NCI-H146 treated with DMSO at 0.1 percent for 48 hours (cell line): ENCODE measurements around the gene KRTAP4-12.
"Not testable (repeated sequence)": the region's sequence is repeated elsewhere in the genome, so short reads cannot be mapped to it uniquely, and the experiment has no call there.

Experiments used
- DNase-seq: peaks from one replicate; lab custom pipeline; 2025; ENCODE audit not compliant: unreplicated experiment; lab: John Stamatoyannopoulos, UW

KRTAP4-12 gene

GRCh38 chr17:41123991-41124371 lies at the start of gene KRTAP4-12:
Gene KRTAP4-12, minus strand, starts transcription at chr17:41124182. Its CDS starts 60 bp downstream, at chr17:41124122.
- not testable (repeated sequence) for DNase-seq

GRCh38 chr17:41171886-41172285 lies 47.9 kb upstream of the KRTAP4-12 start:
- no peak for DNase-seq

GRCh38 chr17:41168121-41168520 lies 44.1 kb upstream of the KRTAP4-12 start, which contains the start of gene KRTAP4-3:
Gene KRTAP4-3, minus strand, starts transcription at chr17:41168221. Its CDS starts 49 bp downstream, at chr17:41168172.
- no peak for DNase-seq

- DNase-seq: no peak
Observed at GRCh38 chr17:41167561-41167960, 43.6 kb upstream of the KRTAP4-12 start.

- no peak for DNase-seq
Observed at GRCh38 chr17:41163828-41164227, 39.8 kb upstream of the KRTAP4-12 start.

GRCh38 chr17:41160648-41161047 lies 36.7 kb upstream of the KRTAP4-12 start, which contains the start of gene KRTAP4-4:
Gene KRTAP4-4, minus strand, starts transcription at chr17:41160748. Its CDS starts 57 bp downstream, at chr17:41160691.
- DNase-seq: no peak

- DNase-seq: not testable (repeated sequence)
Observed at GRCh38 chr17:41160190-41160589, 36.2 kb upstream of the KRTAP4-12 start.

GRCh38 chr17:41153856-41154255 lies 29.9 kb upstream of the KRTAP4-12 start:
- no peak for DNase-seq

GRCh38 chr17:41151525-41151924 lies 27.5 kb upstream of the KRTAP4-12 start:
- no peak for DNase-seq

- DNase-seq: no peak
Observed at GRCh38 chr17:41150026-41150425, 26.0 kb upstream of the KRTAP4-12 start.

GRCh38 chr17:41149652-41149985 lies 25.6 kb upstream of the KRTAP4-12 start, which contains the start of gene KRTAP4-5:
Gene KRTAP4-5, minus strand, starts transcription at chr17:41149825. Its CDS starts 58 bp downstream, at chr17:41149767.
- no peak for DNase-seq

- DNase-seq: not testable (repeated sequence)
Observed at GRCh38 chr17:41148971-41149651, 25.1 kb upstream of the KRTAP4-12 start.

- DNase-seq: no peak
Observed at GRCh38 chr17:41147531-41148204, 23.7 kb upstream of the KRTAP4-12 start.

GRCh38 chr17:41145261-41145660 lies 21.3 kb upstream of the KRTAP4-12 start:
- no peak for DNase-seq

GRCh38 chr17:41144846-41145245 lies 20.9 kb upstream of the KRTAP4-12 start:
- DNase-seq: no peak

- DNase-seq: no peak
Observed at GRCh38 chr17:41141361-41141760, 17.4 kb upstream of the KRTAP4-12 start.

GRCh38 chr17:41140360-41141131 lies 16.6 kb upstream of the KRTAP4-12 start, which contains the start of gene KRTAP4-6:
Gene KRTAP4-6, minus strand, starts transcription at chr17:41140544. Its CDS starts 57 bp downstream, at chr17:41140487.
- no peak for DNase-seq

- not testable (repeated sequence) for DNase-seq
Observed at GRCh38 chr17:41139865-41140264, 15.9 kb upstream of the KRTAP4-12 start.

- DNase-seq: no peak
Observed at GRCh38 chr17:41133880-41134735, 10.1 kb upstream of the KRTAP4-12 start.

- DNase-seq: no peak
Observed at GRCh38 chr17:41131979-41132378, 8.0 kb upstream of the KRTAP4-12 start.
